GM12878 (cell line): Measurements from ENCODE around the gene YIPF6.

Source experiments
- HCFC1 ChIP-seq: fragments of 150-350 bp; IDR thresholded peaks from 2 replicates; pipeline ENCODE4 v1.6.1; 2014; ENCODE audit warnings: low read length
- HDAC2 ChIP-seq: fragments of 200-600 bp; sonication (generic); IDR thresholded peaks from 2 replicates; pipeline ENCODE4 v1.6.1; 2017

DNA sequence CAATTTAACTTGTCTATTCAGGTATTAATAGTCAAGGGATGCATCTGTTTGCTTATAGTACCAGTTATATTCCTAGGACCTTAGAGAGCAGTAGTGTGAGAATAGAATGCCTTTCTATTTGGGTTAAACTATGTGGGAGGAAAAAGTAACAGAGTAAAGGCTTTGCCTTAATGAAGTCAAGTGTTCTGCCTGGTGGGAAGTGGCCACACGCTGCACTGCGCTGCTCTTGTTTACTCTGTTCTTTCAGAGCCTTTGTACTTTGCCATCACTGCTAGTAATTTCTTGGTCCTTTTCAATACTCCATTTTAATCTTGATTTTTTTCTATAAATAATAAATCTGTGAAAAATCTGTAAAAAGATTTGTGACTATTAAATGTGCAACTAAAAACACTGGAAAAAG lies 38.0 kb downstream of the YIPF6 start:
- TF ChIP-seq HDAC2 (no peak), HCFC1 (no peak)
